Activated naive CD8-positive, alpha-beta T cell treated with anti-CD3 and anti-CD28 coated beads, Interleukin-2, amount 50 U/mL, for 16 hours (primary cell): ENCODE data around the gene HOXB2.
"Not testable (repeated sequence)": the region's sequence is repeated elsewhere in the genome, so short reads cannot be mapped to it uniquely, and the experiment has no call there.

ENCODE experiments used
- DNase-seq: peaks from one replicate; pipeline ENCODE4 v3.0.0-alpha.2; 2020; ENCODE audit warnings: low read depth, low spot score

HOXB2 gene

DNA sequence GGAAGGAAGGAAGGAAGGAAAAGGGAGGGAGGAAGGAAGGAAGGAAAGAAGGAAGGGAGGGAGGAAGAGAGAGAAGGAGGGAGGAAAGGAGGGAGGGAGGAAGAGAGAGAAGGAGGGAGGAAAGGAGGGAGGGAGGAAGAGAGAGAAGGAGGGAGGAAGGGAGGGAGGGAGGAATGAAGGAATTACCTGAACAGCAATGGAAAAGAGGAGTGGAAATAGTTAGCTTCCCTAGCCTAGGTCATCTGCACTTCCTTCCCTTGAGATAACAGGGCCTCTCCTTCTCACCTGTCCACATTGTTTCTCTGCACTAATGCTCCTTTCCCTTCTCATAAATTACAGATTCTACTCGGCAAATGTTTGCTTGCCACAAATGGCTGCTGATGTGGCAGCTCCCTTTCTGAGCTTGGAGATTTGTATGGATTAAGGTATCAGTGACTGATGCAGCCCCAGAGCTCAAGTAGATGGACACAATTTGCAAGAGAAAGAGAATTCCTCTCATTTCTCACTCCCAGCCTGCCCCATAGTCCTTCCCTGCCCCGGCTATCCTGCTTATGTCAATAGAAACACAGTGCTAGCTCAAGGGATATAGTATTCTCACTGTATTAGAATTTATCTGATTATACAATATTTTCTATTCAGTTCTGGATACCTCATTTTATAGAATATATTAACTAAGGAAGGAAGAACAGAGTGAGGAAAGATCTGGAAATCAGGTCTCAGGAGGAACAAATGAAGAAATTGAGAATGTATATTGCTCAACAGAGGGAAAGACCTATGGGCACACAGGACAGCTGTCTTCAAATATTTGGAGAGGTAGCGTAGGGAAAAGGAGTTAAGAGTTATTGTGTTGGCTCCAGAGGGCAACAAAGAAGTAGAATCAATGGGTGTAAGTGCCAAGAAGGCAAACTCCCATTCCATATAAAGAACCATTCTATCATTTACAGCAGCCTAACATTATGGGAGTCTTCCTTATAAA lies 28.7 kb downstream of the HOXB2 start:
- DNase-seq, result no peak

DNA sequence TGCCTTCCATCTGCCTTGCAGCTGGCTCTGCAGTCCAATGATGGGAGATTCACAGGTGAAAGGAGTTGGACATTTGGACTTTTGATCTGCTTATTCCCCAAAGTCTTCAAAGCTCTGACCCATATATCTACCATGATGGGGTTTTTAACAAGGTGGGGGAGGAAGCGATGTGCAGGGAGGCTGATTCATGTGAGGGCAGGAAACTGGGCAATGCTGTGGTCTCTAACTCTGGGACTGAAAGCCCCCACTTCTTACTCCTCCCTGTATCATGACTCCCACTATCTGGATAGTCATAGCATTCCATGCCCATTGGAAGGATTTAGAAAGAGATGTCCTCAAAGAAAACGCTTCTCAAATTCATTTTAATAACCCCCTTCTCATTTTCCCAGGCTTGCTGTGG lies 30.4 kb downstream of the HOXB2 start:
- no peak for DNase-seq

DNA sequence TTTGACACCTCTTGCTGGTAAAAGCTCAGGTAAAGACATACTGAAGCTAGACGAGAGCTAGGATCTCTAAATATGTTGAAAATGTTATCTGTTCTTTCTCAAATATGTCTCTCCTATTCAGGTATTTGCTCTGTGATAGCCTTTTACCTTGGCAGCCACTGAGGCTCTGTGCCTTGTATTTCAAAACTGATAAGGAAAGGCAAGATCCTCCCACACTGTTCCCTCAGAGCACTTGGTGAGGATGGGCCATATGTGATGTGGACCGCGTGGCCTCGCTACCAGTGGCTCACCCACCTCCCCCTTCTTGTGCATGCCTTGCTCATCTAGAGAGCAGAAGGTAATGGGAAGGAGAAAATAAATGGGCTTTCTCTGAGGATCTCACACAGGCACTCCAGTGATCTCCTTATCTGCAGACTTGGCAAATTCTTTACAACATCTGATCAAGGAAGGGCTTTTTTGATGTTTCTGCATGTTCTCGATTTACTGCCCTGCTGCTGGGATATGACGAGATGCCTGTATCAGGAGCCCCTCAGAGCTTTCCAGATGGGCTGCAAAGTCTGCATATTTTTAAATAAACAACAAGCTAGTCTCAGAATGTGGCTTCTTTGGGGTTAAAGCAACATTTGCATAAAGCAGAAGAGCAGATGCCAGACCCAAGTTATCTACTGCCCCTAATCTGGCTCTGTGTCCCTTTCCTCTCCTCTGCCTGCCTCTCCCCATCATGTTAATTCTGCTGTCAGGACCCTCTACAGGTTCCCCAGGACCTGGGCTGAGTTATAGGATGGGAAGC lies 31.0 kb downstream of the HOXB2 start:
- no peak for DNase-seq

DNA sequence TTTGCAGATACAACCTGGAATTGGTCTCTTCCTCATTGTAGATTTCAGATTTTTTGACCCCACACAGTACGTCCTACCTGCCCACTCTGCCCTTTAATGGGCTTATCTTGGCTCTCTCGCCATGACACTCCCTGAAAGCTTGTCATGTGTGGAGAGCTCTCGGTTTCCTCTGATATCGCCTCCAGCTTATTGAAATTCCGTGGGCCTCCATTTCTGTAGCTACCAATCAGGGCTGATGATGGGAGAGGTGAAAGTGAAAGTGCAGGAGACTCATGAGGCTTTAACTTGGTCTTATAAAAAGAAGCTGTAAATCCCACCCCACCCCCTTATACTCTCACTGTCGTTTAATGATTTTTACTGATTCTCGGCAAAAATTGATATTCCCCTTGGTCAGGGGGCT lies 31.8 kb downstream of the HOXB2 start:
- no peak for DNase-seq

DNA sequence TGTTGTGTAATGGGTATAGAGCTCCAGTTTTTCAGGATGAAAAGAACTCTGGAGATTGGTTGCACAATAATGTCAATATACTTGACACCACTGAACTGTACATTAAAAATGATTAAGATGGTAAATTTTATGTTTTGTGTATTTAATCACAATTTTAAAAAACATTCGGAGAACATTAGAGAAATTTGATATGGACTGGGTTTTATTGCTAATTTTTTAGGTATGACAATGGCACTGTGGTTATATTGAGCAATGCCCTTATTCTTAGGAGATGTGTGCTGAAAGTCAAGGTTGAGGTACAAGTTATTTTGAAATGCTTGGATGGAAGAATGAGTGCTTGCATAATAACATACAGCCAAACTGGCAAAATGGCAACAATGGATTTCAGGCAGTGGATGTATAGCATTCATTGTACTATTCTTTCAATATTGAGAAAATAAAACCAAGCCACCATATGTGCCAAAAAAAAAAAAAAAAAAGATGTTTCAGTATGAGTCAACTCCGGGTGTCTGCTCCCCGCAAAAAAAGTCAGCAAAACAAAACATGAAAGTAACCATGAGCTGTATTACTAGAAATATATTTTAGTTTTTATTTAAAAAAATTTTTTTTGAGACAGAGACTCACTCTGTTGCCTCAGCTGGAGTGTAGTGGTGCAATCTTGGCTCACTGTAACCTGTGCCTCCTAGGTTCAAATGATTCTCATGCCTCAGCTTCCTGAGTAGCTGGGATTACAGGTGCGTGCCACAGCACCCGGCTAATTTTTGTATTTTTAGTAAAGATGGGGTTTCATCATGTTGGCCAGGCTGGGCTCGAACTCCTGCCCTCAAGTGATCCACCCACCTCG lies 33.9 kb downstream of the HOXB2 start:
- no peak for DNase-seq

DNA sequence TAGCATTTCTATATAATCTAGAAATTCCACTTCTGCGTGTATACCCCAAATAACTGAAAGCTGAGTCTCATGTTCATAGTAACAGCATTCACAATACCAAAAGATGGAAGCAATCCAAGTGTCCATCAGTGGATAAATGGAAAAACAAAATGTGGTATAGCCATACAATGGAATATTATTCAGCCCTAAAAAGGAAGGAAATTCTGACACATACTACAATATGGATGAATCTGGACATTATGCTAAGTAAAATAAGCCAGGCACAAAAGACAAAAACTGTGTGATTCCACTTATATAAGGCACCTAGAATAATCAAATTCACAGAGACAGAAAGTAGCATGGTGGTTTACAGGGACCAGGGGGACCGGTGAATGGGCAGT lies 34.5 kb downstream of the HOXB2 start:
- DNase-seq, result no peak

DNA sequence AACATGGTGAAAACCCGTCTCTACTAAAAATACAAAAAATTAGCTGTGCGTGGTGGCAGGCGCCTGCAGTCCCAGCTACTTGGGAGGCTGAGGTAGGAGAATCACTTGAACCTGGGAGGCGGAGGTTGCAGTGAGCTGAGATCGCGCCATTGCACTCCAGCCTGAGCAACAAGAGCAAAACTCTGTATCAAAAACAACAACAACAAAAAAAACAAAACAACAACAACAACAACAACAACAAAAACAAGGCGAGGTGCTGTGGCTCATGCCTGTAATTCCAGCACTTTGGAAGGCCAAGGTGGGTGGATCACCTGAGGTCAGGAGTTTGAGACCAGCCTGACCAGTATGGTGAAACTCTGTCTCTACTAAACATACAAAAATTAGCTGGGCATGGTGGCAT lies 35.2 kb downstream of the HOXB2 start:
- DNase-seq, result not testable (repeated sequence)

DNA sequence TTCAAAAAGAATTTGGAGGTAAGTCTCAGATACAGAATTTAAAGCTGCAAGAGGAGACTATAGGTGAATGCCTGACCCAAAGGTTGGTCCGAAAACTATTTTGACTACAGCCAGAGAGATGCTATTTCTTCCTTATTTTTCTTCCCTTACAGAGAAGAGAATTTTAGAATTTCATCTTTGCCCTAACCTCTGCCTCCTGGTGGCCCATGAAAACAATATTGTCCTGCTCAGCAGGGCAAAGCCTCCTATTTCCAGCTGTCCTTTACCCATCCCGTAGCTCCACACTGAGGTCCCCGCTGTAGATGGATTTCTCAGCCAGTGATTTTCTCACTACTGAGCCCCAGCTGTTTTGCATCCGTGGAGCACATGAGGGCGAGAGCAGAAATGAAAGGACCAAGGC lies 38.7 kb downstream of the HOXB2 start:
- DNase-seq, result no peak

DNA sequence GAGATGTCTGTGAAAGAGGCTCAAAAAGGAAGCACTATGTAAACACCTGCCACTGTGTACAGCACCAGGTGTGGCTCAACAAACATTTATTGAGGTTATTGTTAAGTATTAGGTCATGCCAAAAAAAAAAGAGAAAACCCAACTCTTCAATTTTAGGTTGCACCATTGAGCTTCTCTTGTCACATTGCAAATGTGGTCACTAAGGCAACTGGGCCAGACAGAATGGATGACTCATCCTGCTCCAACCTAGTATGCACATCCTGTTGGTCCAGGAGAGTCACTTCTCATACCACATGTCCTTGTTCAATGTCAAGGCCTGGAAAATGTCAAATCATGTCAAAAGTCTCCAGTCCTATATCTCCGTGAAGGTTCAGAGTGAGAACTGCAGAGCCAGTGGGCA lies 39.1 kb downstream of the HOXB2 start:
- no peak for DNase-seq

DNA sequence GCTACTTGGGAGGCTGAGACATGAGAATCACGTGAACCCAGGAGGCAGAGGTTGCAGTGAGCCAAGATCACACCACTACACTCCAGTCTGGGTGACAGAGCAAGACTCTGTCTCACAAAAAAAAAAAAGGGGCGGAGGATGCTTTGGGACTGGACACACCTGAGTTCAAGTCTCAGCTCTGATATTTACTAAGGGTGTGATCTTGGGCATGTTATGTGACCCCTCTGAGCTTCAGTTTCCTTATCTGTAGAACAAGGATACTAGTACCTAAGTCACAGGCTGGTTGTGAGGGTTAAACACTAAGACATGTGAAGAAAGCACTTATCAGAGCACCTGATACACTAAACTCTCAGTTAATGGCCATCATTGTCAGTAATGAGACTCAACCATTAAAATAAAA lies 40.0 kb downstream of the HOXB2 start:
- no peak for DNase-seq

DNA sequence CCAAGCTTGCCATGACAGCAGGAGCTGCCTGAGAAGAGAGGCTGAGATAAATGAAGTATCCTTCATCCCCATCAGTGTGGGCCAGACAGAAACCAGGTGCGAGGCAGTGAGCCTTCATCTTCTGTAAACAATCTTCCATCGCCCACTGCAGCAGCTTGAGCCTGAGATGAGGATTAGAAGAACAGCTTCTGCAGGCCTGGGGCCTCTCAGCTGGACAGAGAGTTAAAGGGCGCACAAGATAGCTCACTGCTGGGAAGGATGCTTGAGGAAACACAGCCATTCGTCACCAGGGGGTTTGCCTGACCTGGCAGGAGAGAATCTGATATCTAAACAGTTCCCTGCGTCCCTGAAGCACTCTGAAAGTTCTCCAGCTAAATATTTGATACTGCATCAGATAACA lies 41.2 kb downstream of the HOXB2 start:
- DNase-seq, result no peak

DNA sequence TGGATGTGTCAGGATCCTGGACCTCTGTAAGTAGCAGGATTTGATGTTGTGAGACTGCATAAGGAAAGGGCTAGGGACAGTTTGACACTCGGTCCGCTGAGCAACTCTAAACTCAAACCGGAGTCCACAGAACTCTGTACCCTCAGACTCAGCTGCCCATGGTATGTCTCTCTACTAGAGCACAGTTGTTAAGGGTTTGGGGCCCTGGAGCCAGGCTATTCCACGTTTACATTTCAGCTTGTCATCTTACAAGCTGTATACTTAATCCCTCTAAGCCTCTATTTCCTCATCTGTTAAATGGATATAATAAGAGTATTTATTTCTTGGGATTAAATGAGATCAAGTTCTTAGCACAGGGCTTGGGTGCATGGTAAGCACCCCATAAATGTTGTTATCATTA lies 42.0 kb downstream of the HOXB2 start:
- no peak for DNase-seq

DNA sequence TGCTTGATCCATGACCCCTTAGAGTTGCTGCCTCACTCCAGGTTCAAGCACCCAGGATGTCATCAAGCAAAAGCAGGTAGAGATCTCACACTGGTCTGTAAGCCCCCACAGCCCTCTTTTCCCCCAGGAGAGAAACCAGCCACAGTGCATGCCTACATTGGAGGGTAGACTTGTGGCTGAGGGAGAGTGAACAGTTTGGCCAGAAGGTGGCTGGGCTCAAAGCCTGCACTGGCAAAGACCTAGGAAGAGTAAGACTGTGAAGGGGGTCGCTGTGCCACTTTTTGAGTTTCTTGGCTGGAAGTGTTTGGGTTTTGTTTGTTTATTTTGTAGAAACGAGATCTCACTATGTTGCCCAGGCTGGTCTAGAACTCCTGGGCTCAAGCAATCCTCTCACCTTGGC lies 42.6 kb downstream of the HOXB2 start:
- DNase-seq, result no peak

DNA sequence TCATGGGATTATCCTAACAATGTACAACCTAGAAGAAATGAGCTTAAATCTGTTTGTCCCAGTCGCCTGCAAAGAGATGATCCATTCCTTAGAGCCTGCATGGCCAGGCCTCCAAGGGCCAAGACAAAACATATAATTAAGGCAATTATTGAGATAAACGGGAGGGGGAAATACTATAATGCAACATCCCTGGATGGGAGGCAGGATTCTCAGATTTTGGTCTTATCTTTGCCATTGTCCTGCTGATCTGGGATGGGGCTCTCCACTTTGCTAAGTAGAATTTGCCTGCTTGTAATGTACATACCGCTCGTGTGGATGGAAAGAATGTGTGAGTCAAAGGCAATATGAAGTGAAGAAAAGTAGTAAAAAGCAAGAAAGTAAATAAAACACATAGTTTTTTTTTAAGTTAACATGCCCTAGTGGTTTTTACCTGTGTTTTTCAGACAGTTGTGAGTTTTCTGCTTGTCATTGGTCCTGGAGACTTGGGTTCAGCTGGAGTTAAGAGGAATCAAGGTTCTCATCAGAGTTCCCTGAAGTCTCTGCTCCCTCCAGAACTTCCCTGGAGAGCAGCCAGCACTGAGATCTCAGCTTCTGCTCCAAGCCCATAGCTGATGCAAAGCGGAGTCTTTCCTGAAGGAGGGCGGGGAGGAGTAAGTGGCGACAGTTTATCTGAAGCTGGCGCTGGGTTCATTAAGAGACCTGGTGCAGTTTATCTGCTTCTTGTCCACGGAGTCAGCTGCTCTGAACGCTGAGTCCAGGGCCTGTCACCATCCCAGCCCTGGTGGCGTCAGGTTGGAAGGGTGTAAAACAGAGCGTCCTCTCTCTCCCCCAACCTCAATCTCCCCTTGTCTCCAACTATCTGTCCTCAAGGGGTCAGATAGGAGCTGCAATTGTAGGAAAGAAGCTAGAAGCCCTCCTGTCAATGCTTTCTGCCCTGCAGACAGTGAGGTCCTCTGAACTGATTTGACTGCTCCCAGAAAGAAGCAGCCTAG lies 44.2 kb downstream of the HOXB2 start:
- no peak for DNase-seq

DNA sequence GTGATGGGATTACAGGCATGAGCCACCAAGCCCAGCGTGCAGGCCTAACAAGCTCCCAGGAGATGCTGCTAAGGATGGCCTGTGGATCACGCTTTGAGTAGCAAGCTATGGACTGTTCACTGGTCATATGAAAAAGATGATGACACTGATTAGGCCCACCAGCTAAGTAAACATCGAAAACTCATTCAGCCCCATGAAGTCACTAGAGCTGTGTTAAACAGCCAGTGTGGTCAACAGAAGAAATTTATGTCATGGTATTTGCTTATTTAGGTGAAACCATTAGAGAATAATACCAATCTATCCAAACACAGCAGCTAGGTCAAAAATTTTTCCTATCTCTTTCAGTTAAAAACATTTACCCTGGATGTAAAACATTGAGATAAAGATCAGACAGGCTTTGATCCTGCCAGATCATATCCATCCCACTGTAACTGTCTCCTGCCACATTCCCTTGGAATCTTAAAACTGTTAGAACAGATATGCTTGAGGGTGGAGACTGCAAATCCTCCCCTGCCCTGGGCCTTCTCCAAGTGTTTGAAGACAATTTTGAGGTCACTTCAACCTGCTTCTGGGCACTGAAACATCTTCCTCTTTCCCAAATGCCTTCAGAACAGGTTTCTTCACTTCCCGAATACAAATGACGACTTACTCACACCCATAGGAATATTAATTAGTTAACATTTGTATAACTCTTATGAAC lies 45.0 kb downstream of the HOXB2 start:
- DNase-seq, result no peak

DNA sequence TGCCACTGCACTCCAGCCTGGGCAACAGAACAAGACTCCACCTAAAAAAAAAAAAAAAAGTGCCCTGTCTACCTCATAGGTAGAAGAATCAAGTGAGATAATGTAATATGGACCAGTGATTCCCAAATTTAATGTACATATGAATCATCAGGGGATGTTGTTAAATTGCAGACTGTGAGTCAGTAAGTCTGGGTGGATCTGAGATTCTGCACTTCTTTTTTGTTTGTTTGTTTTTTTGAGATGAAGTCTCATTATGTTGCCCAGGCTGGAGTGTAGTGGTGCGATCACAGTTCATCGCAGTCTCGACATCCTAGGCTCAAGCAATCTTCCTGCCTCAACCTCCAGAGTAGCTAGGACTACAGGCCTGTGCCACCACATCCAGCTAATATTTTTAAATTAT lies 45.7 kb downstream of the HOXB2 start:
- DNase-seq, result no peak

DNA sequence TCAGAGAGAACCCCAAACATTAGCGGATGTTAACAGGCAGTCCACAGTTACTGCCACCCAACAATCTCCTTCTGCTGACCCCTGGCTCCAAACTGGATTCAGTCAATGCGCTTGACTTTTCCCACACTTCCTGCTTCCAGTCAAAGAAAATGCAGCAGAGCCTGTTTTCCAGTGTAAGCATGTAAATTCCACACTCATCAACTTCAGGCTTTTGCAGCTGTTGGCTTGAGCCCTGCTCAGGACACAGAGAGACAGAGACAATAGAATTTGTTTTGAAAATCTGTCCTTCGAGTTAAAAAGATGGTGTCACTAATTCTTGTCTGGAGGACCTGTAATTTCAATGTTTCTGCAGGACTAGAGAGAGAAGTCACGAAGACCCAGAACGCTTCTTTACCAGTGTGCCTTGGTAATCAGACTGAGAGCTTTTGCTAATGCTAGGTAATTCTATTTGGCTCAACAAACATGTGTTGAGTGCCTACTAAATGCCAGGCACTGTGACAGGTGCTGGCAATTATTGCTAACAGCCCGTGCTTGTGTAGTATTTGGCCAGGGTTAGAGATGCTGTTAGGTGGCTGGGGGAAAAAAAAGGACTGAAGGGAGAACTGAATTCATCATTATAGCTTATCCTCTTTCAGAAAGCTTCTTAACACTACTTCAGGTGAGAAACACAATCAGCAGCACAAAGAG lies 46.6 kb downstream of the HOXB2 start:
- DNase-seq, result no peak

DNA sequence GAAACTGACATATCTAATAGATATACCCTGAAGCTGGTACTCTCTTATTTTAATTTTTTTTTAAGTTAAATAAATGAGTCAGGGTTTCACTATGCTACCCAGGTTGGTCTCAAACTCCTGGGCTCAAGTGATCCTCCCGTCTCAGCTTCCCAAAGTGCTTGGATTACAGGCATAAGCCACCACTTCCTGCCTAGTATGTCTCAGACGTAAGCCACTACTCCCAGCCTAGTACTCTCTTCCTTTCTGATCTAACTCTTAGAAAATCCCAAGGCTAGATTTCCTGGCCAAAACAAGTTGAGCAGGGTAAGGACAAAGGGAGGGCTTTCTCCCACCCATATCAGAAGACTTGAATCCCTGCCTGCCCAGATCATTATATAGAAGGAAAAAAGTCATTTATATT lies 47.8 kb downstream of the HOXB2 start:
- no peak for DNase-seq

DNA sequence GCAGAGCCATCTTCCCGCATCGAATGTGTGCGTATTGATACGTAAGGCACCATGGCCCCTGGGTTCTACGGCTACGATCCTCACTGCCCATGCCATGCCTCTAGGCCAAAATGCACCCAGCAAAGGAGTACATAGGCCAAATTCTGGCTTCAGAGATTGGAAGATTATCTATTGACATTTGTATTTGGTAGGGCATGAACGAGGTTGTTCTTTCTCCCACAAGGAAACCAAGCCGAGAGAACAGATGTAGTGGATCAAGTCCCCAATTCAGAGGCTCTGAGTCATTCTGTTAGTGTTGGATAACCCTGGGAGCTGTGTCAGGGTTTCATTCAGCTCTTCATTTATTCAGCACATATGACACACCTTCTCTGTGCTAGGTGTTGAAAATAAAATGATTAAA lies 50.6 kb downstream of the HOXB2 start:
- DNase-seq, result no peak
